Spinal cord (tissue), 10 donors: ENCODE data around the gene PDE9A. TPM values are rescaled to one million over a fixed set of nuclear protein-coding genes. Genes with fewer than 3 reads are reported as not detected.

Source experiments
- DNase-seq, 6 donors: peaks; one replicate each; pipeline versions ENCODE4 v3.0.0 to v3.0.0-alpha.2; 2013 to 2015; ENCODE audit warnings: low spot score in 6 of 6, low read depth in 4 of 6
- H3K27ac ChIP-seq: one replicate; pipeline ENCODE4 v1.5.1; 2013; ENCODE audit warnings: low read depth, low read length, control low read depth
- H3K27me3 ChIP-seq: one replicate; pipeline ENCODE4 v1.6.1; 2013; ENCODE audit warnings: low read length; ENCODE audit not compliant: control insufficient read depth, insufficient read depth
- H3K36me3 ChIP-seq: one replicate; pipeline ENCODE4 v1.6.1; 2013; ENCODE audit warnings: low read length; ENCODE audit not compliant: control insufficient read depth, insufficient read depth
- H3K4me1 ChIP-seq: one replicate; pipeline ENCODE4 v1.6.1; 2013; ENCODE audit warnings: low read length; ENCODE audit not compliant: control insufficient read depth, insufficient read depth
- H3K4me3 ChIP-seq: one replicate; pipeline ENCODE4 v1.5.1; 2013; ENCODE audit warnings: low read depth, low read length, control low read depth
- H3K9me3 ChIP-seq: one replicate; pipeline ENCODE4 v1.6.1; 2013; ENCODE audit warnings: low read length; ENCODE audit not compliant: control insufficient read depth, insufficient read depth
- WGBS: methylation state at CpG from one replicate; pipeline ENCODE4 v1.1.5; 2013; ENCODE audit warnings: missing lambda C conversion rate; ENCODE audit not compliant: insufficient coverage; 5-methylcytosine and 5-hydroxymethylcytosine counted together
- polyA plus RNA-seq, 2 donors: library from polyadenylated mRNA; unstranded; fragments of 120-200 nt; gene quantifications; one replicate each; pipeline ENCODE4 v1.2.1, GENCODE V29; 2013; ENCODE audit not compliant: insufficient read length in 2 of 2
- total RNA-seq, 2 donors: library from RNA; depleted of rRNA in 1 of 2; stranded (reverse); fragments of 120-200 nt in 1 of 2; fragments of >200 nt in 1 of 2; gene quantifications; one replicate each; pipeline versions ENCODE4 v1.2.3 to v1.2.4, GENCODE V29; 2013 to 2014
- donor health status: healthy.

The PDE9A gene
- total and polyA plus RNA-seq, 4 donors, result 13.4 to 44.2 (median 28.1) TPM

DNA sequence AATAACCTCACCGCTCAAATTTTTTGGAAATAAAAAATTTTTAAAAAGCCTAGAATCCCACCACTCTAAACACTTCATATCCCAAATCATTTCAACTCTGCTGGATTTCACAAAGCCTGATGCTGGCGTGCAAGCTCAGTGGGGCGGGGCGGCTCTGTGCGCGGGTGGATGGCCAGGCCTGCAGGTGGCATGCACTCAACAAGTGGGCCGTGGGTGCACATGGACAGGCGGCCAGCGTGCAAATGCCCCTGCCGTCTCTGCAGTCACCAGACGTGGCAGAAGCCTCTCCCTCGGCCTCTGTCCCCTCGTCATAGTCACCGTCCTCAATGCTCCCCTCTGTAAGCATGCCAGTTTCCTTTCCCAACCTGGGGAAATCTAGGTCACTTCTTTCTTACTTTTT lies 6.6 kb upstream of the PDE9A start:
- Histone ChIP-seq H3K27me3 (no peaks in the 10 kb centered on the region), H3K9me3 (no peaks in the 10 kb centered on the region), H3K4me1 (peaks cover 40% of the 10 kb centered on the region), H3K4me3 (no peak overlapping the region), H3K27ac (no peak overlapping the region), H3K36me3 (no peaks in the 10 kb centered on the region)
- no peak for DNase-seq
- 87% methylated on average over 12 of the region's 14 CpGs for WGBS

DNA sequence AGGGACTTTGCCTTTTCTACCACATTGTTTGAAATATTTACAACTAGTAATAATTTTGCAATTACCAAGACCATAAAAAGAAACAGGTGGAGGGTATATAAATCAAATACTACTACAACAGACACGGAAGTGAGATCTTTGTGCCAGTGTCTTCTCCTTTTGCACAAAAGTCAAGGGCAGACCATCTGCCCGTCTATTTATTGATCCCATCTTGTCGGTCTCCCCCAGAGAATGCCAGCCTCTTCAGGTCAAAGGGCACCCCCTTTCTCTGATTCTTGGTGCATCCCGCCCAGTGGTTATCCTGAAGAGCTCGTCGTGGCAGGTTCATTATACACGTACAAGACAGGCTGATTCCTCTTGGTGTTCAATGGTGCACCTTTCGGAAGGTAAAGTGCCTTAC lies 4.8 kb upstream of the PDE9A start:
- Histone ChIP-seq H3K4me1 (peaks cover 42% of the 10 kb centered on the region), H3K27ac (no peak overlapping the region), H3K36me3 (no peaks in the 10 kb centered on the region), H3K27me3 (no peaks in the 10 kb centered on the region), H3K4me3 (no peak overlapping the region), H3K9me3 (no peaks in the 10 kb centered on the region)
- no peak for DNase-seq
- WGBS, result 91% methylated on average over 8 of the region's 8 CpGs

DNA sequence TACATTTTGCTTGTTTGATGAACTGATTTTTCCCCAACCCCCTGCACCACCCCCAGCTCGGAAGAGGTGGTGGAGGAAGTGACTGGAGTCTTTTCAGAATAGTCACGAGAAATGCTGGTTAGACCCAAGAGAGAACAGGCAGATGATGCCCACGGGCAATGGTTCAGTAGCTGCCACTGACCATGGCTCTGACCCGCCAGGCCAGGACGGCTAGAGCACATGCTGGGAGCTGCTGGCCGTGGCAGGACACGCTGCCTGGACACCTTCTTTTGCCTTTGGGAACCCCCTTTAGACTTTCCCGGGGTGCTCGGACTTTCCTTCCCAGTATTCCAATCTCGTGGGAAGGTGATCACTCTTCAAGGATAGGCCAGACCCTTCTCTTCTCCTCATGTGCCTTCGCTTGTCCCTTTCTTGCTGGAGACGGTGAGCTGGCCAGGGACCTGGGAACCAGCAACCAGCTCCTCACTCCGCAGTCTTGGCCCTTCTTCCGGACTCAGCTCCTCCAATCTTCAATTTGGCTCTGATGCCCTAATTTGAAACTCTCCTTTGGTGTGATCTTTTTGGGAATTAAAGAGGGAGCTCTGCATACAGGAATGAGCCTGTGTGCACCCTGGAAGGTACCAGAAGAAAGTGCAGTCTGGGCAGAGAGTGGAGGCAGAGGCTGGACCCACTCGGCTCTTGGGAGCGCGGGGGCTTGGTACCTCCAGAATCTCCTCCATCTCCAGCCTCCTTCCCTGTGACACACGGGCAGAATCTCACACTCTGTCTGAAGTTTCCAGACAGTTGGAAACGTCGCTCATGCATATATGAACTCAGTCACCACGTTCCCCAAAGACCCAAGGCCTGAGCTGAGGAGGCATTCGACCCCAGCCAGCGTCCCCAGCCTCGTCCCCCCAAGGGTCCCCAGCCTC lies 4.0 kb upstream of the PDE9A start:
- peaks cover 43% of the 10 kb centered on the region for H3K4me1 ChIP-seq
- no peak overlapping the region for H3K27ac ChIP-seq
- H3K9me3 ChIP-seq, result no peaks in the 10 kb centered on the region
- no peaks in the 10 kb centered on the region for H3K36me3 ChIP-seq
- H3K27me3 ChIP-seq, result no peaks in the 10 kb centered on the region
- no peak overlapping the region for H3K4me3 ChIP-seq
- 92% methylated on average over 21 of the region's 24 CpGs for WGBS
- no peak for DNase-seq

DNA sequence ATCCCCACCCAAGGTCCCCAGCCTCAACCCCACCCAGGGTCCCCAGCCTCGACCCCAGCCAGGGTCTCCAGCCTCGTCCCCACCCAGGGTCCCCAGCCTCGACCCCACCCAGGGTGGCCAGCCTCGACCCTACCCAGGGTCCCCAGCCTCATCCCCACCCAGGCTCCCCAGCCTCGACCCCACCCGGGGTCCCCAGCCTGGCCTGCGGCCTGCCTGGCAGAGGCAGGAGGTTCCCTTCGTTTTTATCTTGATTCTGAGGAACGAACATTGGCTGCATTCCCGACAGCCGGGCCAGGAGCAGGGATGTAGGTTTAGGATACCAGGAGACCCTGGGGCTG lies 3.4 kb upstream of the PDE9A start:
- no peak for DNase-seq
- Histone ChIP-seq H3K36me3 (no peaks in the 10 kb centered on the region), H3K4me1 (peaks cover 45% of the 10 kb centered on the region), H3K27me3 (no peaks in the 10 kb centered on the region), H3K9me3 (no peaks in the 10 kb centered on the region), H3K27ac (no peak overlapping the region), H3K4me3 (no peak overlapping the region)
- WGBS, result 93% methylated on average over 6 of the region's 11 CpGs

DNA sequence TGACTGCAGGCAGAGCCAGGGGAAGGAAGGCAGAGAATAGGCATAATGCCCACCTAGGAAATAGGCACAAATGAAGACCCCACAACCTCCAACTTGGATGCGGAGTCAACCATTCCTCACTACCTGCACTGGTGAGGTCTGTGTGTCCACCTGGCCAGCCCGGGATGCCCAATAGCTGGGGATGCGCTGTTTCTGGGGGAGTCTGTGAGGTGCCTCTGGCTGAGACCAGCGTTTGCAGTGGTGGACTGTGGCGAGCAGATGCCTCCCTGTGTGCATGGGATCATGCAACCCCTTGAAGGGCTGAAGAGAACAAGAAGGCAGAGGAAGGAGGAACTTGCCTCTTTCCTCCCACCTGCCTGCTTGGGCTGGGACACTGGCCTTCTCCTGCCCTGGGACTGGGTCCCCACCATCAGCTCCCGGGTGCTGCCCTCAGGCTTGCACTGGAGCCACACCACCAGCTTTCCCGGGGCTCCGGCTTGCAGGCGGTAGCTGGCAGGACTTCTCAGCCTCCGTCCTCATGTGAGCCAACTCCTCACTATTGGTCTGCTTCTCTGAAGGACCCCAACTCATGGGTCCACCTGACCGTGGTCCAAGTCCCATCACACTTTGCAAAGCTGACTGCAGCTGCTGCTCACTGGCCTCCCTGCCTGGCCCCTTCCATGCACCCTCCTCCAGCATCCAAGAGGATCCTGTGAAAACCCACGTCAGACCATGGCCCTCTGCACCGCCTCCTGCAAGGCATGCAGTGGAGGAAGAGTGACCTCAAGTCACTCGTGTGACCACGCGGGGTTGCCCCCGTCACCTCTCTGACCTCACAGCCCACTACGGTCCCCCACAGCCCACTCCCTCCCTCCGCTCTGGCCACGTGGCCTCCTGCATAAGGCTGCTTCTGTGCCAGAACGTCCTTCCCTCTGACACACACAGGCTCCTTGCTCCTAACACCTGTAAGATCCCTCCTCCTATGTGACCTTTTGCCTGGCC lies 2.7 kb upstream of the PDE9A start:
- peaks cover 46% of the 10 kb centered on the region for H3K4me1 ChIP-seq
- H3K4me3 ChIP-seq, result no peak overlapping the region
- peaks cover under 1% of the 10 kb centered on the region for H3K36me3 ChIP-seq
- no peak for DNase-seq
- H3K9me3 ChIP-seq, result no peaks in the 10 kb centered on the region
- WGBS, result 82% methylated on average over 21 of the region's 21 CpGs
- no peaks in the 10 kb centered on the region for H3K27me3 ChIP-seq
- no peak overlapping the region for H3K27ac ChIP-seq

DNA sequence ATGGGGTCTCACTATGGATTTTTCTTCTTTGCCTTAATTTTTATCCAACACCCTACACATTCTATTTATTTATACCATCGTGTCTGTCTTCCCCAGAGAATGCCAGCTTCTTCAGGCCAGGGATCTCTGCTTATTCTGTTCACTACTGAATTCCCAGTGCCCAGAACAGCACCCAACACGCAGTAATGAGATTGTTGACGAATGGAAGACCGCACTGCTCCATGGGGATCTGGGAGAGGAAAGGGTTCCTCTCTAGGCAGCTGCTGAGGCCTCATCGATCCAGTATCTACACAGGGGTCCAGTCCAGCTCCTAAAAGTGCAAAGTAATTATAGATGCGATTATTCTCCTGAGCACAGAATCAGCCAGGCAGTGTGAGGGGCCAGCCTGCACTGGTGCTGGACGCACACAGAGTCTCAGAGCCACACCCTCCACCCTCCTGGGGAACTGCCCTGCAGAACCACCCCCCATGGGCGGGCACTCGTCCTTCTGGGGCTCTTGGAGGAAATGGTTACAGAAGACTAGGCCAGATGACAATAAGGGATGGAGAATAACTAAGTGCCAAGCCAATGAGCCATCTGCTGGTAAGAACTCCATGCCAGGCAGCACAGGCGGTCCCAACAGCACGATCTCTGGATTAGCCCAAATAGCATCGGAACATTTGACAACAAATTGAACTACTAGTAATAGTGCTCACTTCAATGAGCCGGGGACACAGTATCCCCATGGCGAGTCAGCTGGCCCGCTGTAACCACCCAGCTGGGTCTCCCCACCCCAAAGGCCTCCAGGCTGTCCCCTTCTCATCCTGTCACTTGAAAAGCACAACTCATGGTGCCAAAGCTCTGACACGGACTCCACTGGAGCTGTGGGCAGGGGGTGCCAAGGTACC lies 1.7 kb upstream of the PDE9A start:
- Histone ChIP-seq H3K27ac (peak overlapping the region; percentile 91), H3K27me3 (no peaks in the 10 kb centered on the region), H3K36me3 (peaks cover 8% of the 10 kb centered on the region), H3K4me3 (no peak overlapping the region), H3K9me3 (no peaks in the 10 kb centered on the region), H3K4me1 (peaks cover 56% of the 10 kb centered on the region)
- DNase-seq, result peak in 2 of 6 donors; percentile 80 to 82
- WGBS, result 62% methylated on average over 12 of the region's 16 CpGs

DNA sequence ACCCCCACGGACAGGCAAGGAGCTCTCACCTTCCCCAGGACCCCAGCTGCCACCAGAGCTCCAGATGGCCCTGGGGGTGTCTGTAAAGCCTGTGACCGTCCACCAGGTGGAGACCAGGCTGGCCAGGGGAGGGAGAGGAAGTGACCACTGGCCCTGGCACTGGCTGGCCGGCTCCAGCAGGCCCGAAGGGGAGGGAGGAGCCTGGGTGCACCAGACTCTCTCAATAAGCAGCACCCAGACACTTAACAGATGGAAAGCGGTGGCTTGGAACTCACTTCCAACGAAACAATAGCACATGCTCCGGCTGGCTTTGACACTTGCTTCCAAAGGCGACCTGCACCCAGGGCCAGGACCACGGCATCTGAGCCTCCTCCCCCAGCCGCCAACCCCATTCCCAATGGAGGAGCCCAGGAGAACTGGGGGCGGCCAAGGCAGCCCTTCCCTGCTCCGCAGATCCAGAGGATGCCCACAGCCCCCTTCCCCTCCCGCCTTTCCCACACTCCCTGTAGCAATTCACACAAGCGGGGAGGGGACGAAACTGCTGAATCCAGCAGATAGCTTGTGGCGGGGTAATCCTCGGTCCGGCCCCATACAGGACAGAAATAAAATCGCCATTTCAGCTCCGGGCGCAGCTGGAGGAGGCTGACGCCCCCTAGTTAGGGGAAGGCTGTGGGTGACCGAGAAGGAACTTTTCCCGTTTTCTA lies 742 bp upstream of the PDE9A start:
- Histone ChIP-seq H3K27me3 (no peaks in the 10 kb centered on the region), H3K4me3 (peak overlapping the region; percentile 53), H3K36me3 (peaks cover 17% of the 10 kb centered on the region), H3K4me1 (peaks cover 65% of the 10 kb centered on the region), H3K9me3 (no peaks in the 10 kb centered on the region), H3K27ac (peak overlapping the region; percentile 91)
- 2% methylated on average over 22 of the region's 24 CpGs for WGBS
- peak in 2 of 6 donors; percentile 80 to 89 for DNase-seq

DNA sequence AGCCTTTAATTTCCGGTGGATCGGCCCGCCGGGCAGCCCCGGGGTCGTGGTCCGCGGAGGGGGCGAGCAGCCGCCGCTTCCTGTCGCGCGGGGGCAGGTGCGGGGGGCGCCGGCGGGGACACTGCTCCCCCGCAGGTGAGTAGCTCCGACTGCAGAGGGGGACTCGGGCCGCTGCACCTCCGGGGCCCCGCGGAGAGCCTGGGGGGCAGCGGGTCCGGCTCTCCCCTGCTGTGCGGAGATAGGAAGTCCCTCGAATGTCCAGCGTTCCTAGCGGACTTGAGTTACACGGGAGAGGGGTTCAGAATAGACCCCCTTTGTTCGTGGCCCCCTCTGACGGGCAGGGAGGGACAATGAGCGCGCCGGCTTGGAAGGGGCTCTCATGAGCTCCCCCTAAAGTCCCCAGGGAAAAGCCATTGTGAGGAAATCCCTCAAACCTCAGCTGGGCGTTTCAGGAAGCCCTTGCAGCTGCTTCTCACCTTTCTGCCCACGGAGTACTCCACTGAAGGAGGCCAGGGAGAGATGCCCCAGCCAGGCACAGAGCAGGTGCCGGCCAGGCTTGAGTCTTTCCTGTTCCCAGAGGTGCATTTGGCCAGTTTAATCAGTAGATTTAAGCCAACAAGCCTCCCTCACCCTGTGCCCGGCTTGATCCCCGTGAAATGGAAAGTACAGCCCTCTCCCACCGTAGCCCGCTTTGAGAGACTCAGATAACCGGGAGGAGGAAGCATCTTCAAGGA lies 925 bp downstream of the PDE9A start:
- Histone ChIP-seq H3K27me3 (no peaks in the 10 kb centered on the region), H3K9me3 (no peaks in the 10 kb centered on the region), H3K4me3 (peak overlapping the region; percentile 66), H3K4me1 (peaks cover 82% of the 10 kb centered on the region), H3K36me3 (peaks cover 34% of the 10 kb centered on the region), H3K27ac (peak overlapping the region; percentile 76)
- DNase-seq, result peak in 2 of 6 donors; percentile 87 to 89
- WGBS, result under 1% methylated on average over 45 of the region's 45 CpGs
